HL-60/S4 (cell line): ENCODE measurements around the gene SERINC5.

Experiments
- in situ Hi-C: fragments of 300-500 bp; cut with MboI; formaldehyde crosslinking; loops from 2 replicates; pipeline ENCODE4 v1.14.3; 2022; ENCODE audit warnings: low sequenced_read_pairs

The SERINC5 gene

GRCh38 chr5:80259511-80260203 lies 3.8 kb upstream of the SERINC5 start:
- in situ Hi-C loops = no loop called here

DNA sequence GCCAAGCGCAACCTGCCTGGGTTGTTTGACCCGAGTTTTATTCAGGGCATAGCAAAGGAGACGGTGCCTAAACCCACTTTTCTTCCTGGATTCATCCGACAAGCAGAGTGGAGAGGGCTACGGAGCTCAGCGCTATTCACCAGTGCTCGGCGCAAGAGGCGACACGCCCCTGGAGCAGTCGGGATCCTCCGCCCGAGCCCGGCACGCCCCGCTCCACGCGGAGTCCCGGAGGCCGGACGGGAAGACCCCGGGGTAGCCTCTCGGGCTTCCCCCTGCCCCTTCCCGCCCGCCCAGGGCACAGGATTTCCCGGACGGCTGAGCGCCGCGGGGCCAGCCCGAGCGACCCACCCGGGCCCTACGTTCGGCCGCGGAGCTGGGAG lies 427 bp downstream of the SERINC5 start:
- in situ Hi-C loops = no loop called here

DNA sequence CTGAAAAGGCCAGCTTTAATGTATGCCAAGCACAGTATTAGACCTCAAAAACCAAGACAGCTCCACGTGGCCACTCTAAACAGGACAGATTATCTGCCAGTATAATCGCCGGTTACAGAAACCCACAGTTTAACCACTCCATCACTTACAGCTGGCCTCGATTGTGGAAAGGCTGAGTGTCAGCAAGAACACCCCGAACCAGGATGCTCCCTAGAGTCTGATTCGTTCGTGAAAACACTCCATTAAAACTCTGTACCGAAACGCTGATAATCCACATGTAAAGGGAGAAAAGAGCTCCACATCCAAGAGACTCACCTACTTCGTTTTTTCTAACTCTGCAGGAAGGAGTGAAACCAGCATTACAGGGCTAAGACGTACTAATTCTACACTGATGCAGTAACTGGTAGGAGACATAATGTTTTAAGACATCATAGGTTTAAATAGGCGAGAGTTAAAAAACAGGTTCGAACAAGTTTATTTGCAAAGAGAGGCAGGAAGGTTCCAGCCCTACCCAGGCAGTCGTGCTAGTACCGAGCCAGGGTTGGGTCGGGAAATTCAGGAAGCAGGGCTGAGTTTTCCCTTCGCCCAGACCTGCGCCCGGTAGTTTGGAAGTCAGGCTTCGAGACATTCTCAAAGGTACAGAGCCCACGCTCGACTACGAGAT lies 949 bp downstream of the SERINC5 start:
- in situ Hi-C loops = no loop called here

- in situ Hi-C loops = no loop called here
Observed at GRCh38 chr5:80251636-80252035, 4.2 kb downstream of the SERINC5 start.

GRCh38 chr5:80250801-80251200 lies 5.0 kb downstream of the SERINC5 start:
- in situ Hi-C loops = no loop called here

DNA sequence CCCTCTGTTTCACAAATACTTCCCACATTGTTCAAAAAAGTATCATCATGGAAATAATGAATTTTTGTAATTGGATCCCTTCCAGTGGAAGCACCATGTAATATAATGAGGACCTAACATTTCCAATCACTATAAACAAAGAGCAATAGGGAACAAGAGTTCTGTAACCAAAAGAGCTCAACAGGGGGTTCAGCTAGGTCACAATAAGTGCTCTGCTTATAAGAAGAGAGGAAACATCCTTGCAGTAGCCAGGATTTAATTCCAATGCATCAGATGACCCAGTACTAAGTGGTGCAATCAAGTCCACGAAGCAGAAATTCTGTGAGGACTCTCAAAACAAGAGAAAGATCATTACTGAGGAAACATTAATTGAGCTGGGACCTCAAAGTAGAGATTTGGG lies 5.9 kb downstream of the SERINC5 start:
- in situ Hi-C loops = no loop called here

DNA sequence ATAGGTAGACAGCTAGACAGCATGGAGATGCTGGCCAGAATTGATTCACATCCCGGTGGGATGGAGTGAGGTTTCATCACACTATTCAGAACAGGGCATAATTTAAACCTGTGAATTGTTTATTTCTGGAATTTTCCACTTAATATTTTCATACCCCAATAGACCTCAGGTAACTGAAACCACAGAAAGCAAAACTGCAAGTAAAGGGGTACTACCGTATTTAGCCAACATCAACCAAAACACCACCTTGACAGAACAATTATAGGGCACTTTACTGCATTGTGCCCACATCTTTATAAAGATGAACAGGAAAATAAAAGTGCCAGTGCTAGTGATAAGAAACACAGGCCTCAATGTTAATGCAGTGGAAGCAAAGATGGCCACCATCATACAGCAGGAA lies 7.5 kb downstream of the SERINC5 start:
- in situ Hi-C loops = no loop called here

GRCh38 chr5:80246995-80247729 lies 8.7 kb downstream of the SERINC5 start:
- in situ Hi-C loops = no loop called here

DNA sequence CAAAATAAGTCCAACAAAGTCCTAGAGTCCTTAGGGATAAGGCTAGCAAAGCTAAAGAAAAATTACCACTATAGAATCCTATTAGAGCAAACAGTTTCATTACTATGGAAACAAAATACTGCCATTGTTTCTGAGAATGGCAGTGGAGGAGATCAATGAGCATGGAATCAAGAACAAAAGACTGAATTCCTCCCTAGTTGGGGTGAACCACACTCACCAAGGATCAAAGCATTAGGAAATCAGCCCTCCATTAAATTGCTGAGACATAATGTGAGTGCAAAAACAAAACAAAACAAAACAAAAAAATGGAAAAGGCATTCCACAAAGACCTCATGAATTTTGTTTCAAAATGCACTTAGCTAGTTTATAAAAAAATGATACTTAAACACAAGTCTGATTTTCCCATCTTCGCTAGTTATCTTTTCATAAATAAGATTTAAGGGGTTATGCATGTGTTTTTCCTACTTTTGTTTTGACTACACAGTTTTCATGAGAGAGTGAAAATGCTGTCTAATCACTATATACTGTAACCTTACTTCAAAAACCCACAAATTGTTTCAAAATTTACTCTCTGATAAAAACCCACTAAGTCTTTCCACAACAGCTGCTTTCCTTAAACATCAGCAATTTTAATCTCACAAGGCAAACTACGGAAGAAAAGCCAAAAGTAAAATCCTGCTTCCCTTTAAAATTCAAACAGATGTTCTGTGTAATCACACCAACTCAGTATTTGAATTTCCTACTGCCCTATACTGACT lies 9.7 kb downstream of the SERINC5 start:
- in situ Hi-C loops = no loop called here

DNA sequence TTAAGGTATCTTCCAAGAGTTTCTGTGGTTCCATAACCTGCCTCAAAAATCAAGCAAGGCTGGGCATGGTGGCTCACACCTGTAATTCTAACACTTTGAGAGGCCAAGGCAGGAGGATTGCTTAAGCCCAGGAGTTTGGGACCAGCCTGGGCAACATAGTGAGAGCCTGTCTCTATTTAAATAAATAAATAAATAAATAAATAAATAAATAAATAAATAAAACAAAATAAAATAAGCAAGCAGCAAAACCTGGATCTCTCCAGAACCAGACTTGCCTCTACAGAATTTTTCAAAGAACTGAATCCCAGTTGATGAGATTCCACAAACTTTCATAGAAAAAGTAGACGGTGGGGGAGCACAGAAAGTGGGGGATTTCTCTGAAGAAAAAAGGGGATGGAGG lies 12.3 kb downstream of the SERINC5 start:
- in situ Hi-C loops = no loop called here

DNA sequence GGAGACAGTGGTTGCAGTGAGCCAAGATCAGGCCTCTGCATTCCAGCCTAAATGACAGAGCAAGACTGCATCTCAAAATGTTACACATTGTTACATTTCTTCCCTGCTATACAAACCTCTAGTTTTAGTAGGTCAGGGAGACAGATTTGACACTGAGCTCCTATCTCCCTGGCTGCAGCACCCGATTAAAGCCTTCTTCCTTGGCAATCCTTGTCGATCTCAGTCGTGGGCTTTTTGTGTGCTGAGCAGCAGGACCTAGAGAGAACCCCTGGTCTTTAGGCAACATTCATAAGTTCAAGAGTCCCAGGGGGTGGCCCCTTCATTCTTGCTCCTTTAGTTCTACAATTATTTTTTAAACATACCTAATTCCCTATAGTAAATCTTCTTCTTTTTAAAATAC lies 13.0 kb downstream of the SERINC5 start:
- in situ Hi-C loops = no loop called here

- in situ Hi-C loops = no loop called here
Observed at GRCh38 chr5:80240368-80240986, 15.4 kb downstream of the SERINC5 start.

- in situ Hi-C loops = no loop called here
Observed at GRCh38 chr5:80239680-80240367, 16.0 kb downstream of the SERINC5 start.

DNA sequence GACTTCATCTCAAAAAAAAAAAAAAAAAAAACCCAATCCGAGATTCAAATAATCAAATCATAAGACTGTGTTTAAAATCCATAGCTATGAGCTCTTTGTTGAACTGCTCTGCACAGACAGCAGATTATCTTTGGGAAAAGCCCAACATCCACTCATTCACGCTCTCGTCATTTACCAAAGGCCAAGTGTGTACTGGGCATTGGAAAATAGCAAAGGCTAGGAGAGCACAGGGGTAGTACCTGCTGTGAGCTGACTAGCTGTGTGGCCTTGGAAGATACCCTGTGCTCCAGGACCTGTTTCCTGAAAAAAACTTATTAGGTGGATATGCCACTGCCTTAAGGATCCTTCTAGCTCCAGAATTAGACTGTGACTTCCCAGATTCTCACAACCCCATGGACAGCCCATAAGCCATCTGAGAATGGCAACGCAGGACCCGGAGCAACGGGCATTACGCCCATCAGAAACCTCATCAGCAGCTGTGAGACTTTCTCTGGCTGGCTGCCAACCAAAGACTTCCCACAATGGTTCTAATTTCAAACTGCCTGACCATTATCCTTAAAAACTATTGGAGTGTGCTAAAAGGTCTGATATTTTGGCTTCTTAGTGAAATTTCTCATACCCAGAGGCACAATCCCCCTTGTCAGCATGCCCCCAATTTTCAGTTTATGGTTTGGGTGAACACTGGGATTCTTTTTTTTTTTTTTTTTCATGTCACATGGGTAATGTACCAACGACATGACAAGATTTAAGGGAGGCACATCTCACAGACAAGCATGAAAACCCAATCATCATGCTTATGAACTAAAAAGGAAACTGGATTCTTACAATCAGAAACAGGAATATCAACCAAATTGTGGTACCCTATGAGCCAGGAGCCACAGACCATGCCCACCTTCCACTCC lies 16.8 kb downstream of the SERINC5 start:
- in situ Hi-C loops = no loop called here

- in situ Hi-C loops = no loop called here
Observed at GRCh38 chr5:80238097-80238496, 17.8 kb downstream of the SERINC5 start.

DNA sequence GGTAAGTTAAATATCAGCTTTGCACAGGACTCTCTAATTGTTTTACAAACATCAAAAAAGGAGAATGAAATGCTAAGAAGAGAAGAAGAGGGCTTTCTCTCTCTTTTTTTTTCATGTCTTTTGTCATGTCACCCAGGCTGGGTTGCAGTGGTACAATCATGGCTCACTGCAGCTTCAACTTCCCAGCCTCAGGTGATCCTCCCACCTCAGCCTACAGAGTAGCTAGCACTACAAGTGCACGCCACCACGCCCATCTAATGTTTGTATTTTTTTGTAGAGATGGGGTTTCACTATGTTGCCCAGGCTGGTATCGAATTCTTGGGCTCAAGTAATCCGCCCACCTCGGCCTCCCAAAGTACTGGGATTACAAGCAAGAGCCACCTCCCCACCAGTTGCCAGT lies 18.6 kb downstream of the SERINC5 start:
- in situ Hi-C loops = no loop called here

DNA sequence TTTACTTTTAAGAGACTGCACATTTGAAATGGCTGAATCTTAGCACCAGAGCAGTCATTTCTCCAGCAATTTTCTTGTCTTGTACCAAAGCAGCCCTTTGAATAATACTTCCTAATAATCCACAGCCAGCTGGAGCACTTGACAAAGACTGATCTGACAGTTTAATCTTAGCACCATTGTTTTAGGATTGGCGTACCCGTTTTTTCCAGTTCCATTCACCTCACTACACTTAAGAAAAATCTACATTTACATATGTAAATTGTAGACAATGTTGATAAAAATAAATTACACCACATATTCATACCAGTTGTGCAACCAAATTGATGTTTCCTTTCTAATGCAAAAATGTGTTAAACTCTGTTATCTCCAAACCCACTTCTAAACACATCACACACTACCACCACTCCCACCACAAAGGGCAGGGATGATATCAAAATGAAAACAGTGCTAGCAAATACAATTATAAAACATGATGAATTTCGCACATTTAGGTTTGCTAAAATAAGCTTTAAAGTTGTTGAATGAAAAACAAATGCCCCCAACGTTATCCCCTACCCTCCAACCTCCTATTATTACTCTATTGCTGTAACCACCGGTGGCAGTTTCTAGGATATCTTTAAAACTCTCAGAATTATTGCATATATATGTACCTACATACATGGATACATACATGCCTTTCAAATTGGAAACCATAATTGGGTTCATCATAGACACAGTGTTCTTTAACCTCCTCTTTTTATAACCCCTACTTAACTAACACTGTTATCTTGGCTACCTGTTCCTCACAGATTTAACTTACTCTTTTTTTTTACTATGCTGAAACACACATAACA lies 21.5 kb downstream of the SERINC5 start:
- in situ Hi-C loops = no loop called here

DNA sequence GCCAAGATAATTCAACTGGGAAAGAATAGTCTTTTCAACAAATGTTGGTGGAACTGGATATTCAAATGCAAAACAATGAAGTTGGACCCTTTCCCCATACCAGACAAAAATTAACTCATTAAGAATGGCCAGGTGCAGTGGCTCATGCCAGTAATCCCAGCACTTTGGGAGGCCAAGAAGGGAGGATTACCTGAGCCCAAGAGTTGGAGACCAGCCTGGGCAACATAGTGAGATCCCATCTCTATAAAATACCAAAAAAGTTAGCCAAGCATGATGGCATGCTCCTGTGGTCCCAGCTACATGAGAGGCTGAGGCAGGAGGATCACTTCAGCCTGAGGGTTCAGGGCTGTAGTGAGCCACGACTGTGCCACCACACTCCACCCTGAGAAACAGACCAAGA lies 24.2 kb downstream of the SERINC5 start:
- in situ Hi-C loops = no loop called here

DNA sequence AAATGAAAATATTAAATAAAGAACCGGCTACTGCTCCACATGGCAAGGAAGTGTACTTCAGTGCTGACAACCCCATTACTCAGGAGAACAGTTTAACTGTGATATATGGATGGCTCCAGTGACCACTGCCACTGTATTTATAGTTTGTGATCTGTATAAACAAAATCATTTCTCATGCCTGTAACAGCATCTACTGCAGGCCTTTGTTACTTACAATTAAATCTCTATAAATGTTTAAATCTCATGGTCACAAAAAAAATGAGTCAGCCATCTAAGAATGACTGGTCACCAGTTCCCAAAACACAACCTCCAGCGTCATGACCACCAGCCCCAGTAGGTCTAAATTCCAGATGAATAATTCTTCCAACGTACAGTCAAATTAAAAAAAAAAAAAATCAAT lies 24.6 kb downstream of the SERINC5 start:
- in situ Hi-C loops = no loop called here
